GM23248 (cell line): ENCODE measurements around the gene GALP.

Source experiments
- EZH2 ChIP-seq: fragments of 200-600 bp; sonication (generic); IDR thresholded peaks from 2 replicates; pipeline ENCODE4 v1.6.1; 2018; ENCODE audit warnings: antibody characterized with exemption, mild to moderate bottlenecking; ENCODE audit not compliant: insufficient read depth, poor library complexity, severe bottlenecking
- EZH2phosphoT487 ChIP-seq: fragments of 200-600 bp; sonication (generic); IDR thresholded peaks from 2 replicates; pipeline ENCODE4 v1.6.1; 2018; ENCODE audit warnings: antibody characterized with exemption, moderate library complexity, mild to moderate bottlenecking, low read depth; ENCODE audit not compliant: insufficient read depth

- TF ChIP-seq EZH2 (no peak), EZH2phosphoT487 (no peak)
Measured at GRCh38 chr19:56158170-56158757, 17.5 kb upstream of the GALP start.
